H1 (cell line): ENCODE data around the gene BICRAL. TPM values are rescaled to one million over a fixed set of nuclear protein-coding genes. Genes with fewer than 3 reads are reported as not detected.

ENCODE experiments used
- CTCF ChIA-PET: fragments of 300-600 bp; sonication (Branson Sonifier 250); formaldehyde crosslinking; loops from one replicate; lab custom pipeline; 2021; ENCODE audit not compliant: partially characterized antibody; lab: Charles Lee
- POLR2A ChIA-PET: fragments of 300-600 bp; sonication (Branson Sonifier 250); formaldehyde crosslinking; loops from one replicate; lab custom pipeline; 2021; ENCODE audit warnings: inconsistent platforms; ENCODE audit not compliant: partially characterized antibody; lab: Charles Lee
- DNase-seq, 2 experiments: peaks; one replicate each; pipeline versions ENCODE4 v3.0.0 to v3.0.0-alpha.2; 2010 to 2022; ENCODE audit warnings: low spot score in 2 of 2, low read depth in 1 of 2, mixed read lengths in 1 of 2
- FAIRE-seq: peaks from 2 replicates; lab custom pipeline; 2011; peaks lifted over from hg19 to GRCh38; lab: Jason Lieb, UNC
- H2AFZ ChIP-seq: 2 replicates; pipeline ENCODE4 v1.8.1; 2012; ENCODE audit warnings: low read length, inconsistent platforms
- H2AK5ac ChIP-seq: 2 replicates; pipeline ENCODE4 v1.6.1; 2013; ENCODE audit warnings: low read depth, low read length
- H2BK120ac ChIP-seq: replicated peaks from 2 replicates; pipeline ENCODE3; 2013; ENCODE audit warnings: low read depth, low read length, inconsistent platforms
- H2BK12ac ChIP-seq: 2 replicates; pipeline ENCODE4 v1.6.1; 2013; ENCODE audit warnings: low read depth, low read length
- H2BK15ac ChIP-seq: 2 replicates; pipeline ENCODE4 v1.6.1; 2013; ENCODE audit warnings: low read length
- H2BK20ac ChIP-seq: 2 replicates; pipeline ENCODE4 v1.6.1; 2013; ENCODE audit warnings: low read length
- H2BK5ac ChIP-seq: 2 replicates; pipeline ENCODE4 v1.6.1; 2013; ENCODE audit warnings: low read depth, low read length
- H3K14ac ChIP-seq: 2 replicates; pipeline ENCODE4 v1.6.1; 2013; ENCODE audit warnings: inconsistent platforms; ENCODE audit not compliant: insufficient read length
- H3K18ac ChIP-seq: 2 replicates; pipeline ENCODE4 v1.6.1; 2013; ENCODE audit warnings: low read length; ENCODE audit errors: extremely low read depth
- H3K23ac ChIP-seq: 2 replicates; pipeline ENCODE4 v1.6.1; 2013; ENCODE audit warnings: inconsistent platforms; ENCODE audit not compliant: insufficient read length
- H3K23me2 ChIP-seq: 2 replicates; pipeline ENCODE4 v1.6.1; 2013; ENCODE audit warnings: low read depth, low read length
- H3K27ac ChIP-seq: 2 replicates; pipeline ENCODE4 v1.6.1; 2011; ENCODE audit warnings: low read depth, low read length, inconsistent platforms
- H3K27me3 ChIP-seq, 4 experiments: replicated peaks in 1 of 4; 1 replicate in 1 of 4; 2 replicates in 3 of 4; pipeline versions ENCODE4 v1.6.1 to v1.8.1; 2011 to 2013; ENCODE audit warnings: low read length in 3 of 4, mild to moderate bottlenecking in 3 of 4, inconsistent platforms in 2 of 4, mixed read lengths in 2 of 4, moderate library complexity in 1 of 4; ENCODE audit not compliant: control insufficient read depth in 3 of 4, insufficient read depth in 3 of 4; ENCODE audit errors: extremely low read depth in 1 of 4
- H3K36me3 ChIP-seq, 4 experiments: 2 replicates each; pipeline versions ENCODE4 v1.6.1 to v1.8.1; 2011 to 2013; ENCODE audit warnings: mild to moderate bottlenecking in 4 of 4, low read length in 3 of 4, moderate library complexity in 2 of 4, control low read depth in 1 of 4, inconsistent platforms in 1 of 4; ENCODE audit not compliant: insufficient read depth in 4 of 4, control insufficient read depth in 2 of 4
- H3K4ac ChIP-seq: replicated peaks from 2 replicates; pipeline ENCODE3; 2013; ENCODE audit warnings: low read length, low read depth, mixed read lengths, inconsistent platforms; ENCODE audit not compliant: insufficient read length
- H3K4me1 ChIP-seq, 4 experiments: replicated peaks in 1 of 4; 1 replicate in 1 of 4; 2 replicates in 3 of 4; pipeline versions ENCODE4 v1.6.1 to v1.8.1; 2011 to 2013; ENCODE audit warnings: low read length in 3 of 4, inconsistent platforms in 2 of 4, mixed read lengths in 1 of 4; ENCODE audit not compliant: insufficient read depth in 4 of 4, control insufficient read depth in 3 of 4
- H3K4me2 ChIP-seq, 2 experiments: 2 replicates each; pipeline versions ENCODE4 v1.6.1 to v1.8.1; 2011 to 2013; ENCODE audit warnings: low read depth in 2 of 2, low read length in 2 of 2, control low read depth in 1 of 2, inconsistent platforms in 1 of 2, mild to moderate bottlenecking in 1 of 2; ENCODE audit not compliant: insufficient read depth in 1 of 2
- H3K4me3 ChIP-seq, 4 experiments: fragments of 200-600, 300-600 bp in 1 of 4; sonication (generic), shearing (Covaris generic), sonication (Bioruptor Twin) in 1 of 4; 2 replicates each; pipeline versions ENCODE4 v1.5.1 to v1.8.1; 2011 to 2016; ENCODE audit warnings: low read length in 4 of 4, low read depth in 3 of 4, control low read depth in 2 of 4, inconsistent platforms in 2 of 4, mild to moderate bottlenecking in 2 of 4, mixed read lengths in 1 of 4, moderate library complexity in 1 of 4; ENCODE audit not compliant: insufficient read depth in 2 of 4; ENCODE audit errors: extremely low read depth in 1 of 4
- H3K56ac ChIP-seq: replicated peaks from 2 replicates; pipeline ENCODE3; 2013; ENCODE audit warnings: low read depth, mild to moderate bottlenecking, mixed read lengths, low read length, inconsistent platforms; ENCODE audit not compliant: insufficient read length
- H3K79me1 ChIP-seq: 2 replicates; pipeline ENCODE4 v1.6.1; 2013; ENCODE audit warnings: low read depth, low read length, control low read depth
- H3K79me2 ChIP-seq, 2 experiments: 2 replicates each; pipeline versions ENCODE4 v1.6.1 to v1.8.1; 2012 to 2013; ENCODE audit warnings: low read length in 2 of 2, mild to moderate bottlenecking in 2 of 2, inconsistent platforms in 1 of 2; ENCODE audit not compliant: insufficient read depth in 2 of 2, control insufficient read depth in 1 of 2
- H3K9ac ChIP-seq, 4 experiments: replicated peaks in 1 of 4; 1 replicate in 1 of 4; 2 replicates in 3 of 4; pipeline versions ENCODE4 v1.6.1 to v1.8.1; 2011 to 2013; ENCODE audit warnings: low read depth in 3 of 4, low read length in 3 of 4, control low read depth in 2 of 4, mild to moderate bottlenecking in 2 of 4, moderate library complexity in 2 of 4, inconsistent platforms in 1 of 4; ENCODE audit errors: extremely low read depth in 1 of 4
- H3K9me3 ChIP-seq, 2 experiments: 2 replicates each; pipeline versions ENCODE4 v1.6.1 to v1.8.1; 2012 to 2013; ENCODE audit warnings: mild to moderate bottlenecking in 2 of 2, moderate library complexity in 2 of 2, control low read depth in 1 of 2, inconsistent platforms in 1 of 2, low read depth in 1 of 2, low read length in 1 of 2, mixed read lengths in 1 of 2; ENCODE audit not compliant: insufficient read depth in 2 of 2
- H4K20me1 ChIP-seq, 2 experiments: replicated peaks in 1 of 2; 2 replicates each; pipeline versions ENCODE3 to v1.8.1; 2011 to 2013; ENCODE audit warnings: inconsistent platforms in 2 of 2, low read length in 2 of 2, mild to moderate bottlenecking in 1 of 2; ENCODE audit not compliant: insufficient read depth in 2 of 2, control insufficient read depth in 1 of 2
- H4K5ac ChIP-seq: 2 replicates; pipeline ENCODE4 v1.6.1; 2013; ENCODE audit warnings: low read length, low read depth, mixed read lengths, inconsistent platforms; ENCODE audit not compliant: insufficient read length
- H4K8ac ChIP-seq: 2 replicates; pipeline ENCODE4 v1.8.0; 2013; ENCODE audit warnings: mild to moderate bottlenecking, moderate library complexity, low read length, inconsistent platforms; ENCODE audit not compliant: insufficient read depth; ENCODE audit errors: extremely low read depth
- H4K91ac ChIP-seq: replicated peaks from 2 replicates; pipeline ENCODE3; 2013; ENCODE audit warnings: low read length, mixed read lengths, inconsistent platforms; ENCODE audit not compliant: insufficient read length
- BACH1 ChIP-seq: IDR thresholded peaks from 2 replicates; pipeline ENCODE4 v1.6.1; 2012; ENCODE audit warnings: low read length, improper control_type of control experiment
- BCL11A ChIP-seq, 2 experiments: IDR thresholded peaks; one replicate each; pipeline ENCODE4 v1.6.1; 2011; ENCODE audit warnings: low read depth in 2 of 2, low read length in 2 of 2, mild to moderate bottlenecking in 2 of 2
- CBX5 ChIP-seq: fragments of 300-800, 300-1000 bp; sonication (generic); IDR thresholded peaks from 2 replicates; pipeline ENCODE4 v1.7.1; 2016; ENCODE audit warnings: antibody characterized with exemption, low read length, low read depth
- CEBPB ChIP-seq: IDR thresholded peaks from 2 replicates; pipeline ENCODE4 v1.6.1; 2012; ENCODE audit warnings: low read depth, low read length
- CHD1 ChIP-seq: IDR thresholded peaks from 2 replicates; pipeline ENCODE4 v1.6.1; 2012; ENCODE audit warnings: low read depth, low read length, improper control_type of control experiment
- E2F6 ChIP-seq: IDR thresholded peaks from 2 replicates; pipeline ENCODE4 v1.6.1; 2012; ENCODE audit warnings: inconsistent platforms
- KDM5A ChIP-seq: fragments of 200-600 bp; IDR thresholded peaks from 2 replicates; pipeline ENCODE4 v1.7.1; 2012; ENCODE audit warnings: mild to moderate bottlenecking, low read length, inconsistent platforms, mixed read lengths
- POU5F1 ChIP-seq: IDR thresholded peaks from 2 replicates; pipeline ENCODE4 v1.6.1; 2011; ENCODE audit warnings: low read depth, mild to moderate bottlenecking, low read length, moderate library complexity
- RBBP5 ChIP-seq: IDR thresholded peaks from 2 replicates; pipeline ENCODE4 v1.7.1; 2012; ENCODE audit warnings: low read depth, mild to moderate bottlenecking, inconsistent platforms, low read length, moderate library complexity, borderline replicate concordance
- RFX5 ChIP-seq: IDR thresholded peaks from 2 replicates; pipeline ENCODE4 v1.6.1; 2011; ENCODE audit warnings: low read depth, low read length, improper control_type of control experiment, borderline replicate concordance
- SP4 ChIP-seq: IDR thresholded peaks from 2 replicates; pipeline ENCODE4 v1.6.1; 2012; ENCODE audit warnings: low read length, inconsistent platforms
- SRF ChIP-seq: IDR thresholded peaks from 2 replicates; pipeline ENCODE4 v1.6.1; 2011; ENCODE audit warnings: mild to moderate bottlenecking, low read depth, low read length, moderate library complexity
- YY1 ChIP-seq: IDR thresholded peaks from 2 replicates; pipeline ENCODE4 v1.6.1; 2011; ENCODE audit warnings: low read depth, mild to moderate bottlenecking, low read length
- WGBS, 2 experiments: shearing (Covaris generic) in 1 of 2; methylation state at CpG; one replicate each; pipeline versions ENCODE4 v1.1.6 to v1.1.7; 2013 to 2015; ENCODE audit warnings: low lambda C conversion rate in 2 of 2, mixed read lengths in 2 of 2, inconsistent platforms in 1 of 2, low coverage in 1 of 2, missing lambda C conversion rate in 1 of 2; ENCODE audit not compliant: insufficient replicate concordance in 2 of 2, insufficient coverage in 1 of 2, insufficient read length in 1 of 2; ENCODE audit errors: extremely low coverage in 1 of 2, missing lambda C conversion rate in 1 of 2; 5-methylcytosine and 5-hydroxymethylcytosine counted together
- polyA plus RNA-seq, 7 experiments: library from polyadenylated mRNA; depleted of rRNA in 3 of 7; stranded (reverse) in 5 of 7; unstranded in 2 of 7; fragments of >200 nt in 5 of 7; fragments of 200-250 nt in 2 of 7; gene quantifications; 1 replicate in 5 of 7; 2 replicates in 1 of 7; 4 replicates in 1 of 7; pipeline versions ENCODE4 v1.2.1 to v1.2.3, GENCODE V29; 2011 to 2013; ENCODE audit warnings: missing spikeins in 2 of 7, mixed read lengths in 2 of 7
- total RNA-seq: library from RNA; stranded (reverse); fragmentation: NEBNext Ultra II Directional; extraction: Animal tissue kit (Norgen Biotek cat#: 25700); gene quantifications from 2 replicates; pipeline ENCODE4 v1.2.1, GENCODE V29; 2021

BICRAL gene
- total and polyA plus RNA-seq, 2 of the 8 experiments (the other 6 are each of a cell fraction or from before 2014, with no cell fraction given): 9.4 to 12.2 TPM

GRCh38 chr6:42758756-42759430, 23.0 kb upstream of the BICRAL start:
- FAIRE-seq: no peak
- no peak overlapping the region for H2AFZ ChIP-seq
- no peak overlapping the region for H3K4ac ChIP-seq
- no peak for DNase-seq
- H2BK20ac ChIP-seq: no peak overlapping the region
- no peak overlapping the region for H2BK120ac ChIP-seq
- ChIA-PET POLR2A (interaction anchor here (4.8 to 16.3 kb wide), 3 partner anchors 12 to 26 kb away, joined by 37 to 268 read pairs (median 60); partner anchors contain the start of genes BICRAL and TBCC), CTCF (interaction anchor here (0.6 to 1.7 kb wide), 6 partner anchors 10 to 184 kb away, joined by 3 to 6 read pairs (median 4); no protein-coding TSS in a partner anchor)
- H3K23ac ChIP-seq: no peak overlapping the region
- no peak overlapping the region for H3K4me2 ChIP-seq
- no peak overlapping the region for H4K8ac ChIP-seq
- H2BK12ac ChIP-seq: no peak overlapping the region
- no peaks in the 10 kb centered on the region for H3K23me2 ChIP-seq
- H3K56ac ChIP-seq: no peak overlapping the region
- no peak overlapping the region for H3K27ac ChIP-seq
- peaks cover 0 to 2% (median 0%) of the 10 kb centered on the region in 4 experiments; a peak in 1 of 7 replicates for H3K27me3 ChIP-seq
- no peak overlapping the region for H2BK5ac ChIP-seq
- no peaks in the 10 kb centered on the region for H4K20me1 ChIP-seq
- H3K18ac ChIP-seq: no peak overlapping the region
- H2BK15ac ChIP-seq: peak overlapping the region; percentile 74; the same call in 1 of the 2 replicates
- 92% methylated on average over 3 of the region's 3 CpGs; no CpG with 5 or more reads in 1 of the 2 experiments for WGBS, 2 experiments
- H3K9ac ChIP-seq: no peak overlapping the region
- H3K9me3 ChIP-seq: no peaks in the 10 kb centered on the region
- peaks cover 0 to 5% of the 10 kb centered on the region in 2 experiments; a peak in 1 of 4 replicates for H3K79me2 ChIP-seq
- H3K4me1 ChIP-seq: peaks cover 3 to 25% (median 18%) of the 10 kb centered on the region in 4 experiments
- H3K36me3 ChIP-seq: no peaks in the 10 kb centered on the region; a peak in 1 of 8 replicates
- H3K4me3 ChIP-seq: no peak overlapping the region
- H3K79me1 ChIP-seq: no peaks in the 10 kb centered on the region; the same call in 1 of the 2 replicates
- H2AK5ac ChIP-seq: no peak overlapping the region
- H4K5ac ChIP-seq: no peak overlapping the region
- H3K14ac ChIP-seq: no peak overlapping the region
- no peak overlapping the region for H4K91ac ChIP-seq
- TF ChIP-seq E2F6: no peak
- no peak for TF ChIP-seq POU5F1
- TF ChIP-seq BCL11A (IDR thresholded peaks at IDR 0.05; ENCODE audit: low read depth in 2 of 2, low read length in 2 of 2): no peak
- no peak for TF ChIP-seq YY1
- no peak for TF ChIP-seq RFX5
- no peak for TF ChIP-seq SRF
- TF ChIP-seq SP4: no peak
- no peak for TF ChIP-seq CHD1
- no peak for TF ChIP-seq CBX5
- no peak for TF ChIP-seq KDM5A
- TF ChIP-seq RBBP5: no peak
- TF ChIP-seq BACH1: no peak
- no peak for TF ChIP-seq CEBPB
